Measurements from ENCODE around the gene CLIC4.
A peak's percentile ranks its signal among the peaks of the same experiment; 100 is the strongest.
"Not testable (repeated sequence)": the region's sequence is repeated elsewhere in the genome, so short reads cannot be mapped to it uniquely, and the experiment has no call there.

Gene CLIC4

GRCh38 chr1:24702511-24703293 is 42.5 kb upstream of the CLIC4 start:
- CTCF ChIA-PET, result interaction anchor here (1.0 to 1.1 kb wide), 2 partner anchors 8 to 127 kb away, joined by 3 read pairs; no protein-coding TSS in a partner anchor
- Histone ChIP-seq H3K27ac (ENCODE audit: insufficient read depth in 1 of 2, low read depth in 1 of 2, low read length in 2 of 2, poor library complexity in 1 of 2, severe bottlenecking in 2 of 2) (no peak overlapping the region), H3K27me3 (replicated peaks in 2 of 5; ENCODE audit: control insufficient read depth in 4 of 5, insufficient read depth in 5 of 5, low read length in 4 of 5) (no peaks in the 10 kb centered on the region)

GRCh38 chr1:24704411-24705259 is 40.6 kb upstream of the CLIC4 start:
- Histone ChIP-seq H3K27ac (ENCODE audit: insufficient read depth in 1 of 2, low read depth in 1 of 2, low read length in 2 of 2, poor library complexity in 1 of 2, severe bottlenecking in 2 of 2) (no peak overlapping the region), H3K4me3 (ENCODE audit: control insufficient read depth in 1 of 7, extremely low read depth in 1 of 7, insufficient read depth in 4 of 7, low read depth in 2 of 7, low read length in 6 of 7) (peak overlapping the region in 3 of 7 experiments; percentile 33 to 66 (median 48)), H3K36me3 (ENCODE audit: control insufficient read depth in 4 of 4, insufficient read depth in 4 of 4, low read length in 3 of 4) (no peaks in the 10 kb centered on the region), H3K4me1 (ENCODE audit: control extremely low read depth in 1 of 4, control insufficient read depth in 4 of 4, insufficient read depth in 4 of 4, low read length in 3 of 4) (peaks cover 6 to 25% (median 15%) of the 10 kb centered on the region in 4 experiments), H3K27me3 (replicated peaks in 2 of 5; ENCODE audit: control insufficient read depth in 4 of 5, insufficient read depth in 5 of 5, low read length in 4 of 5) (no peaks in the 10 kb centered on the region), H3K9me3 (ENCODE audit: control extremely low read depth in 1 of 5, control insufficient read depth in 4 of 5, insufficient read depth in 2 of 5, low read depth in 1 of 5, low read length in 4 of 5) (no peaks in the 10 kb centered on the region)
- CTCF ChIA-PET, result interaction anchor here (0.5 to 2.5 kb wide), 5 partner anchors 8 to 126 kb away, joined by 3 to 6 read pairs (median 3); no protein-coding TSS in a partner anchor
- DNase-seq, result peak in 1 of 3 donors; percentile 37
- WGBS (ENCODE audit: insufficient coverage), result 91% methylated on average over 10 of the region's 16 CpGs
- POLR2A ChIA-PET, result interaction anchor here (0.7 kb wide), 1 partner anchor 118 kb away, joined by 3 read pairs; no protein-coding TSS in a partner anchor

More at GRCh38 chr1:24702511-24703293, 42.5 kb upstream of the CLIC4 start:
- Histone ChIP-seq H3K36me3 (ENCODE audit: control insufficient read depth in 4 of 4, insufficient read depth in 4 of 4, low read length in 3 of 4) (no peaks in the 10 kb centered on the region), H3K4me1 (ENCODE audit: control extremely low read depth in 1 of 4, control insufficient read depth in 4 of 4, insufficient read depth in 4 of 4, low read length in 3 of 4) (peaks cover 6 to 21% (median 16%) of the 10 kb centered on the region in 4 experiments), H3K9me3 (ENCODE audit: control extremely low read depth in 1 of 5, control insufficient read depth in 4 of 5, insufficient read depth in 2 of 5, low read depth in 1 of 5, low read length in 4 of 5) (no peaks in the 10 kb centered on the region), H3K4me3 (ENCODE audit: control insufficient read depth in 1 of 7, extremely low read depth in 1 of 7, insufficient read depth in 4 of 7, low read depth in 2 of 7, low read length in 6 of 7) (no peak overlapping the region)
- POLR2A ChIA-PET, result no interaction called here
- 96% methylated on average over 5 of the region's 8 CpGs for WGBS (ENCODE audit: insufficient coverage)
- no peak for DNase-seq

GRCh38 chr1:24705260-24706073 is 39.8 kb upstream of the CLIC4 start:
- peaks cover 6 to 33% (median 14%) of the 10 kb centered on the region in 4 experiments for H3K4me1 ChIP-seq (ENCODE audit: control extremely low read depth in 1 of 4, control insufficient read depth in 4 of 4, insufficient read depth in 4 of 4, low read length in 3 of 4)
- CTCF ChIA-PET, result interaction anchor here (0.5 to 2.5 kb wide), 4 partner anchors 9 to 125 kb away, joined by 3 to 6 read pairs (median 4); no protein-coding TSS in a partner anchor
- no peaks in the 10 kb centered on the region for H3K36me3 ChIP-seq (ENCODE audit: control insufficient read depth in 4 of 4, insufficient read depth in 4 of 4, low read length in 3 of 4)
- DNase-seq, result peak; percentile 85 to 95 (median 94)
- no peaks in the 10 kb centered on the region for H3K27me3 ChIP-seq (replicated peaks in 2 of 5; ENCODE audit: control insufficient read depth in 4 of 5, insufficient read depth in 5 of 5, low read length in 4 of 5)
- POLR2A ChIA-PET, result no interaction called here
- no peak overlapping the region for H3K27ac ChIP-seq (ENCODE audit: insufficient read depth in 1 of 2, low read depth in 1 of 2, low read length in 2 of 2, poor library complexity in 1 of 2, severe bottlenecking in 2 of 2)
- 31% methylated on average over 16 of the region's 18 CpGs for WGBS (ENCODE audit: insufficient coverage)
- peak overlapping the region in 5 of 7 experiments; percentile 33 to 66 (median 48) for H3K4me3 ChIP-seq (ENCODE audit: control insufficient read depth in 1 of 7, extremely low read depth in 1 of 7, insufficient read depth in 4 of 7, low read depth in 2 of 7, low read length in 6 of 7)
- no peaks in the 10 kb centered on the region for H3K9me3 ChIP-seq (ENCODE audit: control extremely low read depth in 1 of 5, control insufficient read depth in 4 of 5, insufficient read depth in 2 of 5, low read depth in 1 of 5, low read length in 4 of 5)

- CTCF ChIA-PET, result interaction anchor here (1.1 to 2.5 kb wide), 5 partner anchors 9 to 124 kb away, joined by 3 to 6 read pairs (median 3); no protein-coding TSS in a partner anchor
- POLR2A ChIA-PET, result not testable (repeated sequence)
- peak overlapping the region in 2 of 7 experiments; percentile 50 to 66 for H3K4me3 ChIP-seq (ENCODE audit: control insufficient read depth in 1 of 7, extremely low read depth in 1 of 7, insufficient read depth in 4 of 7, low read depth in 2 of 7, low read length in 6 of 7)
Observed at GRCh38 chr1:24706074-24706389, 39.2 kb upstream of the CLIC4 start.

GRCh38 chr1:24707687-24708086 is 37.6 kb upstream of the CLIC4 start:
- DNase-seq, result no peak
- H3K4me1 ChIP-seq (ENCODE audit: control extremely low read depth in 1 of 4, control insufficient read depth in 4 of 4, insufficient read depth in 4 of 4, low read length in 3 of 4), result peaks cover 6 to 34% (median 14%) of the 10 kb centered on the region in 4 experiments
- ChIA-PET POLR2A (no interaction called here), CTCF (interaction anchor here (1.5 to 1.8 kb wide), 2 partner anchors 11 to 12 kb away, joined by 3 read pairs; no protein-coding TSS in a partner anchor)
- no peaks in the 10 kb centered on the region for H3K27me3 ChIP-seq (replicated peaks in 2 of 5; ENCODE audit: control insufficient read depth in 4 of 5, insufficient read depth in 5 of 5, low read length in 4 of 5)
- no CpG with 5 or more reads among the region's 4 CpGs for WGBS (ENCODE audit: insufficient coverage)
- H3K9me3 ChIP-seq (ENCODE audit: control extremely low read depth in 1 of 5, control insufficient read depth in 4 of 5, insufficient read depth in 2 of 5, low read depth in 1 of 5, low read length in 4 of 5), result no peaks in the 10 kb centered on the region
- H3K4me3 ChIP-seq (ENCODE audit: control insufficient read depth in 1 of 7, extremely low read depth in 1 of 7, insufficient read depth in 4 of 7, low read depth in 2 of 7, low read length in 6 of 7), result no peak overlapping the region
- H3K27ac ChIP-seq (ENCODE audit: insufficient read depth in 1 of 2, low read depth in 1 of 2, low read length in 2 of 2, poor library complexity in 1 of 2, severe bottlenecking in 2 of 2), result no peak overlapping the region
- H3K36me3 ChIP-seq (ENCODE audit: control insufficient read depth in 4 of 4, insufficient read depth in 4 of 4, low read length in 3 of 4), result no peaks in the 10 kb centered on the region

More at GRCh38 chr1:24706074-24706389, 39.2 kb upstream of the CLIC4 start:
- not testable (repeated sequence) for H3K27ac ChIP-seq (ENCODE audit: insufficient read depth in 1 of 2, low read depth in 1 of 2, low read length in 2 of 2, poor library complexity in 1 of 2, severe bottlenecking in 2 of 2); H3K36me3 ChIP-seq (ENCODE audit: control insufficient read depth in 4 of 4, insufficient read depth in 4 of 4, low read length in 3 of 4); H3K27me3 ChIP-seq (replicated peaks in 2 of 5; ENCODE audit: control insufficient read depth in 4 of 5, insufficient read depth in 5 of 5, low read length in 4 of 5); DNase-seq; H3K9me3 ChIP-seq (ENCODE audit: control extremely low read depth in 1 of 5, control insufficient read depth in 4 of 5, insufficient read depth in 2 of 5, low read depth in 1 of 5, low read length in 4 of 5)
- 96% methylated on average over 9 of the region's 9 CpGs for WGBS (ENCODE audit: insufficient coverage)
- peaks cover 6 to 34% (median 14%) of the 10 kb centered on the region in 4 experiments for H3K4me1 ChIP-seq (ENCODE audit: control extremely low read depth in 1 of 4, control insufficient read depth in 4 of 4, insufficient read depth in 4 of 4, low read length in 3 of 4)

GRCh38 chr1:24708938-24709337 is 36.3 kb upstream of the CLIC4 start:
- ChIA-PET CTCF (no interaction called here), POLR2A (interaction anchor here (0.7 kb wide), 1 partner anchor 585 kb away, joined by 3 read pairs; no protein-coding TSS in a partner anchor)
- H3K36me3 ChIP-seq (ENCODE audit: control insufficient read depth in 4 of 4, insufficient read depth in 4 of 4, low read length in 3 of 4), result no peaks in the 10 kb centered on the region
- H3K27me3 ChIP-seq (replicated peaks in 2 of 5; ENCODE audit: control insufficient read depth in 4 of 5, insufficient read depth in 5 of 5, low read length in 4 of 5), result no peaks in the 10 kb centered on the region
- no CpG with 5 or more reads among the region's 4 CpGs for WGBS (ENCODE audit: insufficient coverage)
- H3K27ac ChIP-seq (ENCODE audit: insufficient read depth in 1 of 2, low read depth in 1 of 2, low read length in 2 of 2, poor library complexity in 1 of 2, severe bottlenecking in 2 of 2), result no peak overlapping the region
- H3K9me3 ChIP-seq (ENCODE audit: control extremely low read depth in 1 of 5, control insufficient read depth in 4 of 5, insufficient read depth in 2 of 5, low read depth in 1 of 5, low read length in 4 of 5), result no peaks in the 10 kb centered on the region
- DNase-seq, result no peak
- H3K4me3 ChIP-seq (ENCODE audit: control insufficient read depth in 1 of 7, extremely low read depth in 1 of 7, insufficient read depth in 4 of 7, low read depth in 2 of 7, low read length in 6 of 7), result no peak overlapping the region
- peaks cover 6 to 34% (median 14%) of the 10 kb centered on the region in 4 experiments for H3K4me1 ChIP-seq (ENCODE audit: control extremely low read depth in 1 of 4, control insufficient read depth in 4 of 4, insufficient read depth in 4 of 4, low read length in 3 of 4)
